Lower leg skin (tissue), 3 donors: ENCODE measurements around the gene MID1.

Source experiments
- CTCF ChIP-seq, 3 donors: fragments of 450-650 bp; IDR thresholded peaks; one replicate each; pipeline ENCODE4 v1.5.1; 2016; ENCODE audit warnings: antibody characterized with exemption in 3 of 3, mild to moderate bottlenecking in 3 of 3, moderate library complexity in 2 of 3
- POLR2A ChIP-seq, 2 donors: fragments of 450-650 bp; IDR thresholded peaks; one replicate each; pipeline ENCODE4 v1.6.1; 2016 to 2017; ENCODE audit warnings: antibody characterized with exemption in 2 of 2, mild to moderate bottlenecking in 1 of 2, moderate library complexity in 1 of 2

- no peak for TF ChIP-seq CTCF (IDR thresholded peaks at IDR 0.05)
- no peak for TF ChIP-seq POLR2A (IDR thresholded peaks at IDR 0.05)
Measured at GRCh38 chrX:10420134-10420533, 200.3 kb downstream of the MID1 start.
